Smooth muscle cell (in vitro differentiated cells): ENCODE measurements around the gene COL4A2. TPM values are rescaled to one million over a fixed set of nuclear protein-coding genes. Genes with fewer than 3 reads are reported as not detected.

ENCODE experiments used
- DNase-seq: peaks from one replicate; lab custom pipeline; 2025; ENCODE audit not compliant: unreplicated experiment; lab: John Stamatoyannopoulos, UW
- H2AFZ ChIP-seq: fragments of 200-600 bp; sonication (generic); 2 replicates; pipeline ENCODE4 v1.6.0; 2016; ENCODE audit warnings: antibody characterized with exemption, low read depth, mild to moderate bottlenecking
- H3F3A ChIP-seq: fragments of 200-600 bp; sonication (generic); 2 replicates; pipeline ENCODE4 v1.6.0; 2017; ENCODE audit warnings: antibody characterized with exemption, low read depth
- H3K27ac ChIP-seq: fragments of 200-600 bp; sonication (generic); 2 replicates; pipeline ENCODE4 v1.5.1; 2016; ENCODE audit warnings: low read depth, mild to moderate bottlenecking
- H3K27me3 ChIP-seq: fragments of 200-600 bp; sonication (generic); 2 replicates; pipeline ENCODE4 v1.6.1; 2016; ENCODE audit warnings: low read depth, mild to moderate bottlenecking
- H3K36me3 ChIP-seq: fragments of 200-600 bp; sonication (generic); 2 replicates; pipeline ENCODE4 v1.5.1; 2016; ENCODE audit warnings: low read depth
- H3K4me1 ChIP-seq: fragments of 200-600 bp; sonication (generic); 2 replicates; pipeline ENCODE4 v1.5.1; 2016; ENCODE audit warnings: low read depth
- H3K4me2 ChIP-seq: fragments of 200-600 bp; sonication (generic); 2 replicates; pipeline ENCODE4 v1.6.0; 2016; ENCODE audit warnings: mild to moderate bottlenecking
- H3K4me3 ChIP-seq: fragments of 200-600 bp; sonication (generic); 2 replicates; pipeline ENCODE4 v1.5.1; 2016; ENCODE audit warnings: mild to moderate bottlenecking
- H3K79me2 ChIP-seq: fragments of 200-600 bp; sonication (generic); 2 replicates; pipeline ENCODE4 v1.6.0; 2016; ENCODE audit warnings: low read depth, mild to moderate bottlenecking
- H3K9ac ChIP-seq: fragments of 200-600 bp; sonication (generic); 2 replicates; pipeline ENCODE4 v1.6.0; 2016; ENCODE audit warnings: low read depth
- H3K9me3 ChIP-seq: fragments of 200-600 bp; sonication (generic); replicated peaks from 2 replicates; pipeline ENCODE4 v1.5.1; 2016; ENCODE audit warnings: low read depth
- H4K20me1 ChIP-seq: fragments of 200-600 bp; sonication (generic); 2 replicates; pipeline ENCODE4 v1.6.0; 2016; ENCODE audit warnings: low read depth
- CTCF ChIP-seq: fragments of 200-600 bp; sonication (generic); IDR thresholded peaks from 2 replicates; pipeline ENCODE4 v1.5.1; 2017; ENCODE audit warnings: borderline replicate concordance, mild to moderate bottlenecking, antibody characterized with exemption; ENCODE audit not compliant: insufficient read depth, poor library complexity, severe bottlenecking
- WGBS: methylation state at CpG from one replicate; pipeline ENCODE4 v1.1.7; 2016; ENCODE audit warnings: low lambda C conversion rate; 5-methylcytosine and 5-hydroxymethylcytosine counted together
- polyA plus RNA-seq: library from polyadenylated mRNA; unstranded; fragments of >200 nt; fragmentation: Nextera tagmentation; extraction: Ambion mirVana; gene quantifications from 2 replicates; pipeline ENCODE4 v1.2.1, GENCODE V29; 2016
- total RNA-seq: library from RNA; depleted of rRNA; stranded (reverse); fragments of >200 nt; gene quantifications from 2 replicates; pipeline ENCODE4 v1.2.3, GENCODE V29; 2014

Gene COL4A2
- total and polyA plus RNA-seq, 2 experiments from 2014 or later: 1,456 to 2,786 TPM

GRCh38 chr13:110387451-110388107, 80.5 kb downstream of the COL4A2 start:
- H3K4me3 ChIP-seq: no peak overlapping the region
- H3K27me3 ChIP-seq: no peaks in the 10 kb centered on the region
- peak overlapping the region; percentile 76 for H3K4me2 ChIP-seq
- TF ChIP-seq CTCF: no peak
- H3F3A ChIP-seq: peaks cover 69% of the 10 kb centered on the region
- no peak overlapping the region for H2AFZ ChIP-seq
- peaks cover 49% of the 10 kb centered on the region for H3K4me1 ChIP-seq
- H3K36me3 ChIP-seq: no peaks in the 10 kb centered on the region
- WGBS: 33% methylated on average over 24 of the region's 25 CpGs
- H3K27ac ChIP-seq: peak overlapping the region; percentile 100
- H3K9ac ChIP-seq: peak overlapping the region; percentile 87
- H3K79me2 ChIP-seq: peaks cover 58% of the 10 kb centered on the region
- H4K20me1 ChIP-seq: no peaks in the 10 kb centered on the region
- DNase-seq: no peak
- no peaks in the 10 kb centered on the region for H3K9me3 ChIP-seq

DNA sequence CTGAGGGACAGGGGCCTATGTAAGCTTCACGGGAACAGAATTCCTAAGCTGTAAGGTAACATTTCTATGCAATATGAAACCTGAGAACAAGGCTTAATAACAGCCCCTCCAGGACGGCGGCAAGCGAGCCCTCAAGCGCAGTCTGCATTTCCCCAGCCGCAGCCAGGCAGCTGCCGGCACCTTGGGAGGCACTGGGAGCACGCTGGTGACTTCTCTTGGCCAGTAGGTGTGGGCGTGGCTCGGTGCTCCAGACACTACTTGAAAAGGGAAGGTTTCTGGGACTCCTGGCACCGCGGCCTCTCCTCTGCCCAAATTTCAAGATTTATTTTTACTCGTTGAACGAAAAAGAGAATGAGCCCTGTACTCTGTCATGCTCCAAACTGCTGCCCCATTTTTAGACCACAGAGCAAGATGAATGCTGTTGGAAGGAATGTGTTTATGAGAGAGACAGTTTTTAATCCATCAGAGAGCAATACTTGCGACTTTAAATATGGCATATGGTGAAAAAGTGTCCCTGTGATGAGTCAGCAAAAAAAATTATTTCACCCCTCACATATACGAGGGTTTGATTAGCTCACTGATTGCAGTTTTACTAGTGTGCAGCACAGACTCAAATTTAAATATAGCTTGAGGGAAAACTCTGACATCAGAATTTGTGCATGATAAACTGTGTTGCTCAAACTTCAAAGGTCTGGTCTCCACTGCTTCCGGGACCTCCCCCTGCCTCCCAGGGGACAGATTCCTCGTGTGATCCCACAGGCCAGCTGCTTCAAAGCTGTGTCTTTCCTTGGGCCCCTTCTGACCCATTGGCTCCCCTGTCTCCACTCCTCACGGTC, 81.2 kb downstream of the COL4A2 start:
- H3K79me2 ChIP-seq: peaks cover 56% of the 10 kb centered on the region
- H3K27me3 ChIP-seq: no peaks in the 10 kb centered on the region
- no peak overlapping the region for H2AFZ ChIP-seq
- H3K4me1 ChIP-seq: peaks cover 57% of the 10 kb centered on the region
- no peaks in the 10 kb centered on the region for H3K36me3 ChIP-seq
- 9% methylated on average over 19 of the region's 19 CpGs for WGBS
- no peaks in the 10 kb centered on the region for H3K9me3 ChIP-seq
- H3K4me2 ChIP-seq: peak overlapping the region; percentile 76
- H3K9ac ChIP-seq: peak overlapping the region; percentile 94
- H3K27ac ChIP-seq: peak overlapping the region; percentile 100
- peaks cover 62% of the 10 kb centered on the region for H3F3A ChIP-seq
- TF ChIP-seq CTCF: no peak
- no peak overlapping the region for H3K4me3 ChIP-seq
- DNase-seq: no peak
- H4K20me1 ChIP-seq: no peaks in the 10 kb centered on the region

DNA sequence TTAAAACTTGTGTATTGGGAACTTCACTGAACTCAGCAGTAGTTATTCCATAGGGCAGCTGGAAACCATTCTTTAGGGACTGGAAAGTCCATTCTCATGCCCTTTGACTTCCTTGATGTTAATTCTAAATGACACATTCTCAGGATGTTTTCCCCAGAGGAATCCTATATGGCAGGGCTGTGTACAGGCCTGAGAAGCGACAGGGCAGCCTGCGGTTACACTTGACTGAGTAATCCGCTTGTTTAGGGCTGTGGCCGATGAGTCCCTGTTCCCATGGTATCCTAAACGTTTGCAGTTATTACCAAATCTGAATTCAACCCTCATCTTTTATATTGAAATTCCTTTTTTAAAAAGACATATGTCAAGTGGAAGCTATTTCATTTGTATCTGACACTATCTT, 83.5 kb downstream of the COL4A2 start:
- peak overlapping the region; percentile 95 for H3K9ac ChIP-seq
- H4K20me1 ChIP-seq: no peaks in the 10 kb centered on the region
- no peak for DNase-seq
- no peaks in the 10 kb centered on the region for H3K9me3 ChIP-seq
- H3K79me2 ChIP-seq: peaks cover 44% of the 10 kb centered on the region
- no peaks in the 10 kb centered on the region for H3K36me3 ChIP-seq
- H3K4me1 ChIP-seq: peaks cover 58% of the 10 kb centered on the region
- H3K27me3 ChIP-seq: no peaks in the 10 kb centered on the region
- H3K4me3 ChIP-seq: no peak overlapping the region
- peak overlapping the region; percentile 100 for H3K27ac ChIP-seq
- H2AFZ ChIP-seq: no peak overlapping the region
- H3F3A ChIP-seq: peaks cover 61% of the 10 kb centered on the region
- WGBS: 3% methylated on average over 4 of the region's 5 CpGs
- no peak for TF ChIP-seq CTCF
- peak overlapping the region; percentile 75 for H3K4me2 ChIP-seq
